Cardiac fibroblast (primary cell): ENCODE data around the gene TNFAIP1.

Source experiments
- DNase-seq, 2 donors: peaks; one replicate each; pipeline versions ENCODE4 v3.0.0 to v3.0.0-alpha.2; 2010; ENCODE audit warnings: low read depth in 2 of 2
- H3K4me3 ChIP-seq, 2 donors: replicated peaks in 1 of 2; 1 replicate in 1 of 2; 2 replicates in 1 of 2; pipeline ENCODE4 v1.5.1; 2011; ENCODE audit warnings: low read depth in 2 of 2, low read length in 2 of 2, mild to moderate bottlenecking in 2 of 2, moderate library complexity in 1 of 2
- CTCF ChIP-seq: IDR thresholded peaks from one replicate; pipeline ENCODE4 v1.5.1; 2011; ENCODE audit warnings: low read depth, mild to moderate bottlenecking, low read length, inconsistent platforms

Gene TNFAIP1

DNA sequence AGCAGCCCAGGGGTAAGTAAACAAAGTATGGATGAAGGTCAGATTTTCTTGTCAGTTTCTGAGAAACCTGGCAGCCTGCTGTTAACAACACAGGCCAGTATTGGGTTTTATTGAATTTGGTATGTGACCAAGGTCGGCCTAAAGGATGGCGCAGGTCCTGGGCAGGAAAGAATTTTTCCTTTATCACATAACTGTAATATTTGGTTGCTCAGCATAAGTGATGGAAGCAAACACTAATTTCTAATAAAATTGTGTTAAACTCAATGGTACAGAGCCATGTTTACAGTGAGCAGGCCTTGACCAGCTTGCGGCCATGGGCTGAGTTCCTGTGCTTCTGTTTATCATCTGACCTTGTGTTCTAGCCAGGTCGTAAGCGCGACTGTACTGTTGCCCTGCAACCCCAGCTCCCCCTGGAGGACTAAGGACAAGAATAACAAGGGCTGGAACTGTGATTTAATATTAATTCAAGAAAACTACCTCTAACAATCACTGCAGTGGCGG, 11.2 kb downstream of the TNFAIP1 start:
- peak; percentile 53 for TF ChIP-seq CTCF
- no peak overlapping the region for H3K4me3 ChIP-seq
- DNase-seq, result no peak

DNA sequence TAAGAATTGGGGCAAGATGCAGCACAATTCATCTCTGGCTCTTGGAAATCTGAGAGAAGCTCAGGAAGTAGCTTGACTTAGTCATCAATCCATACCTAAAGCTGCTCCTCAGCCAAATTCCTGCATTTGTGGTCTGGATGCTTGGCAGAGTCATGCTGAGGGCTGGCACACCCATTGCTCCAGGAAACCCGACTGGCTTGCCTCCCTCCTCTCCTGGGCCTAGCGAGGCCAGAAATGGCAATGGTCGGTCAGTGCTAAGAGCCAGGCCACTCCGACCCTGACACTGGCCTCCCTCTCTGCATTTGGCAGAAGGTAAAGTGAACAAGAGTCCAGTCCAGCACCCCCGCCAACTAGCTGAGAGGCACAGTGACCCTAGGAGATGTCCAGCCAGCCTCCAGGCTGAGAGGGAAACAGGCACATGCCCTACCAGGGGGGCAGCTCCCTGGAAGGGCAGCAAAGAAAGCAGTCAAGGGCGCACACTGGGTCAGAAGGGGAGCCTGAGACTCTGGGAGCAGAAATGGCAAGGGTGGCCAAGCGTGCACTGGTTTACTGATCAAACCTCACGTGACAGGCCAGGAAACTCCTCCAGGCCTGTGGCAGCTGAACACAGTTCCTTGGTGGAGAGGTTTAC, 11.8 kb downstream of the TNFAIP1 start:
- DNase-seq, result peak; percentile 92 to 93
- no peak overlapping the region for H3K4me3 ChIP-seq
- no peak for TF ChIP-seq CTCF

- DNase-seq, result no peak
- TF ChIP-seq CTCF, result no peak
- no peak overlapping the region for H3K4me3 ChIP-seq
These were observed 13.4 kb downstream of the TNFAIP1 start for GRCh38 chr17:28348979-28349378.

DNA sequence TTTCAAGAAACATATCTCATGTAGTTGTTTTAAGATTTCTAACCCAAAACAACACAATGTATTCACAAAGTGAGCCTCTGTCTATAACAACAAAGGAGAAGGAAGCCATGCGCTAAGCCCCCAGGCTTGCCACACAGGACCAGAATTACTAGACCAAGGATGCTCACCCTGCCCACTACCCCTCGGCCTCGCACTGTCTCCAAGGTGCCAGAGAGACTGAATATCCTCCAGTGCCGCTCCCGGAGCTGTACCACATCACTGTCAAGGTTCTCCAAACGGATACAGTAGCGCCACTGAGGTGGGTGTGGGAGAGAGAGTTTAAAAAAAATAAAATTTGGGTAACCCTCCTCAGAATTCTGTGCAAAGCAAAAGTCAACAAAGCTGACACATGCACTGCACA, 14.7 kb downstream of the TNFAIP1 start:
- no peak overlapping the region for H3K4me3 ChIP-seq
- no peak for TF ChIP-seq CTCF
- DNase-seq, result no peak

- no peak for TF ChIP-seq CTCF
- H3K4me3 ChIP-seq, result peak within 1 kb of the TSS; percentile 95 to 96
- DNase-seq, result peak; percentile 95 to 97
These were observed 21.7 kb downstream of the TNFAIP1 start, which contains the start of gene POLDIP2 for GRCh38 chr17:28357061-28357900. Gene POLDIP2 (minus strand): TSS chr17:28357527. CDS start chr17:28357448, 79 bp downstream.

- peak overlapping the region; percentile 90 to 96 for H3K4me3 ChIP-seq
- DNase-seq, result no peak
- TF ChIP-seq CTCF, result no peak
These were observed 22.3 kb downstream of the TNFAIP1 start for GRCh38 chr17:28357901-28358197.
